Measurements from ENCODE around the gene ICAM2.
A peak's percentile ranks its signal among the peaks of the same experiment; 100 is the strongest.
"Not testable (repeated sequence)": the region's sequence is repeated elsewhere in the genome, so short reads cannot be mapped to it uniquely, and the experiment has no call there.

ICAM2 gene

DNA sequence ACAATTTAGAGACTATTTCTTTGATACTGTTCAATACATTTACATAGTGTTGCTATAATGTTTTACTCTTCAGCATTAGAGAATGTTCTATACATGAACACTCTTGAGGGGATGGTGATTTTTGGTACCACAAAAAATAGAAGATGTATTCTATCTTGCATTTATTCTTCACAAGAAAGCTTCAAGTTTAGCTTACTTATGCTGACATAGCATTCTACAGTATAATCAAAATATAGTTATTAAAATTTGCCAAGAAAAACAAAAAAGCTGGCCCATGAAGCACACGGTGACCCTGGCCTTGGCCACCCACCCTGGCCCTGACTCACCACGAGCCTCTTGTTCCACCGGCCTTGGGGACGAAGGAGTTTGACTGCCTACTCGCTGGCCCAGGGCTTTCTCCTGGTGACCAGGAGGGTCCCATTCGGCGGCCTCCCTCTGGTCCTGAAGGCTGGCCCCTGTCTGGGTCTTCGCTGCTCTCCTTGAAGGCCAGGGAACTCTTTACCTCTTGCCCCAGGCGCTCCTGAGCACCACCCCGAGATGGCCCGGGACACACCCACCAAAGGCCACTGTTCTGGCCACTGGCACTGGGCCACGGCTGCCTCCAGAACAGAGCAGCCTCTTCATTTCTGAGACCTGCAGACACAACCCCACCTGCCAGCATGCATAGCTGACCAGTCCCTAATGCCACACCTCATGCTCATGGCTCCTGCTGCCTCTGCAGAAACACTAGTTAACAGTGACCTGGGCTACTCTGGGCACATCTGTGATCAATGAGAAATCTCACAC is 22.5 kb upstream of the ICAM2 start:
- no peak for DNase-seq (ENCODE audit: low read depth in 2 of 2)

DNA sequence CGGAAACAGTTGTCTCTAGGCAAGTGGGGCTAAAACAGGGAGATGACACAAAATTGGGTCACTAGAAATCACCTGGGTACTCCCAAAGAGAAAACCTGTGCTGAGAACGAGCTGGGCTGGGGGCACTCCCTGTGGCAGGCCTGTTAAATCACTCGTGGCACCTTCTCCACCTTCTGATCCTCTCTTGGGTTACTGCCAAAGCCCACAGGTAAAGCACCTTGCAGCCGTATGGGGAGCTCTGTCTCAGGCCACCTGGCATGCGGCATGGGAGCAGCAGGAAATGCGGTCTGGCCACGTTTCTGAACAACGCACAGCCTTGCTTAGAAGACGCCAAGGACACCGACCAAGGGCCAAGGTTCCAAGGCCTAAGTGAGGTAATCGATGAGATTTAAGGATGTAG is 21.5 kb upstream of the ICAM2 start:
- DNase-seq (ENCODE audit: low read depth in 2 of 2), result no peak

DNA sequence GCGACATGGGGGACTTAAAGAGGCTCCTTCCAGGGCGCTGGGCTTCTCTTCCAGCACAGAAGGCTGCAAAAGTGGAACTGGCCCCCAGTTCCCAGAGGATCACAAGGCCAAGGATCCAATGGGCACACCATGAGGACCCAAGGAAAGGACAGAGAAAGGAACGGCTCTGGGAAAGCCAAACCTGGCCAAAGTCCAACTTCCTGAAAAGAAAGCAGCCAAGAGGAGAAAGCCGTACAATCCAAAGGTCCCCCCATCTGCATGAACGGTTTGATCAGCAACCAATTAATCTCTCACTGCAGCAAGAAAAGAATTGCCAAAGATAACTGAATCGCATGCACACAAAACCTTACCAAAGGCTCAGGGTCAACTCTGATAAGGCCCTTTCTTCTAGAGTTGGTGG is 19.8 kb upstream of the ICAM2 start:
- no peak for DNase-seq (ENCODE audit: low read depth in 2 of 2)

DNA sequence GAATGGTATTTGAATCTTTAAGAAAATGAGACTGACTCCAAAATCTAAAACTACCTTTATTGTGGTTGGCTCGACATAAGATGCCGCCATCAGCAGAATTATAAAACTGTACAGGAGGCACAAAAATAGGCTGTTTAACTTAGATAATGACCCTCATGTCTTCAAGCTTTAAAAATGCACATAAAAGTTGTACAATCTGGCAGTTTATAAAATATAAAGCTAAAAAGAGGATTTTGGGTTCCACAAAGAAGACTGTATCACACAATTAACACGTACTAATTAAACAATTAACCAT is 18.6 kb upstream of the ICAM2 start:
- DNase-seq (ENCODE audit: low read depth in 2 of 2), result no peak

DNA sequence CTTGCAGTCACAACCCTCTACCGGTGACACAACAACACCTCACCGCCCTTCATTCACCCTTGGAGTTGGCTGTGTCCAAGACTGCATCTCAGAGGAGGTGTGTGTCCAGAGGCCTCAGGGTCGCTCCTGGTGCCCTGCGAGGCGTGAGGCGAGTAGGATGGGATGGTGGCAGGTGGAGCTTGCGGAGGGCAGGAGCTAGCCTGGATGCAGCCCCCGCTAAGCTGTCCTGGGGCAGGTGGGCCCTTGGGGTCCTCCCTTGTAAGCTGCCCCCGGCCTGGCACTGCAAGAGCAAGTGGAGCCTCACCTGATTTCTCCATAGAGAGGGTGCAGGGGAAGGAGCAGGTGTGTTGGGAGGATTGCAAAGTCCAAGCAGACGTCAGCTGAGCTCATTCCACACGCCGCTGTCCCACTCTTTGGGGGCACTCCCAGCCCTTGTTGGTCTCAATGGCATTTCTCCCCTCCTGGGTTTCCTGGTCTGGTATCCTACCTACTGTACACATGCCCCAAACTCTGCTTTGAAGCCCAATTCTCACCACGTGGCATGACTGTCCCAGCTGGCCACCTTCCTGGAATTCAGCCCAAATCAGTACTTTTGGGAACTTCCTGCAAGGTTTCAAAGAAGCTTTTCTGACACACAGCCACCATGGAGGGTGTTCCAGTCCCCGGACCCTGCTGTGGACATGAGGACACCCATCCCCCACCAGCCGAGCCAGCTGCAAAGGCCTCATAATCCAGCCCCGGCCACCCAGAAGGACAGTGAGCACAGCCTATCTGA is 18.1 kb upstream of the ICAM2 start:
- no peak for DNase-seq (ENCODE audit: low read depth in 2 of 2)

DNA sequence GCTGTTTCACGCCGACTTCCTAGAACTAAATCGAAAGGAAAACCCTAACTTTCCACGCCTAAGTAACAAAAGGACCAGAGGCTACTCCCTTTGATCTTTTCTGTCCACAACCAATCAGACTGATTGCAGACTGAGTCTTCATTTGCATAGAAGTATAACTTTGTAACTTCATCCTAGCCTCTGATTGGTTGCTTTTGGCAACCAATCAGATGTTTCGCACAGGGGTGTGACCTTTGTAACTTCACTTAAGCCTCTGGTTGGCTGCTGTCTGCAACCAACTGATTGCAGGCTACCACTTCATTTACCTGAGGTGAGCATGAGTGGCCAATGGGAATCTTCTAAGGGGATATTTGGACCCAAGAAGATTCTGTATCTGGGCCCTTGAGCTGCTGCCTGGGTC is 17.4 kb upstream of the ICAM2 start:
- no peak for DNase-seq (ENCODE audit: low read depth in 2 of 2)

DNA sequence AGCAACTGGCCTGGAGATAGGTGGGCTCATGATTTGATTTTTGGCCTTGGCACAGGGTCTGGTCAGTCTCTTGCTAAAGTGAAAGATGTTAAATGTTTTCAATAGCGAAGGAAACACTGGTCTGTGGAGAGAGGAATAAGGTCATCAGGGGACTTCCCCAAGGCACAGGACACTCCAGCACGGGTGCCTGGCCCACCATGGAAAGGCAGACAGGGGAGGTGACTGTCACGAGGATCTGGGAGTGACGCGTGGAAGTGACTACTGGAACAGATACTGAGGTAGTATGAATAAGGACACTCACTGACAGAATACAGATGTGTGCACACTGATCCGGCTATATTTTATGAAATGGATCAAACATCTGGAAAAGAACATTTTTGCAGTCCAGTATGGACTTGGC is 16.7 kb upstream of the ICAM2 start:
- DNase-seq (ENCODE audit: low read depth in 2 of 2), result no peak

DNA sequence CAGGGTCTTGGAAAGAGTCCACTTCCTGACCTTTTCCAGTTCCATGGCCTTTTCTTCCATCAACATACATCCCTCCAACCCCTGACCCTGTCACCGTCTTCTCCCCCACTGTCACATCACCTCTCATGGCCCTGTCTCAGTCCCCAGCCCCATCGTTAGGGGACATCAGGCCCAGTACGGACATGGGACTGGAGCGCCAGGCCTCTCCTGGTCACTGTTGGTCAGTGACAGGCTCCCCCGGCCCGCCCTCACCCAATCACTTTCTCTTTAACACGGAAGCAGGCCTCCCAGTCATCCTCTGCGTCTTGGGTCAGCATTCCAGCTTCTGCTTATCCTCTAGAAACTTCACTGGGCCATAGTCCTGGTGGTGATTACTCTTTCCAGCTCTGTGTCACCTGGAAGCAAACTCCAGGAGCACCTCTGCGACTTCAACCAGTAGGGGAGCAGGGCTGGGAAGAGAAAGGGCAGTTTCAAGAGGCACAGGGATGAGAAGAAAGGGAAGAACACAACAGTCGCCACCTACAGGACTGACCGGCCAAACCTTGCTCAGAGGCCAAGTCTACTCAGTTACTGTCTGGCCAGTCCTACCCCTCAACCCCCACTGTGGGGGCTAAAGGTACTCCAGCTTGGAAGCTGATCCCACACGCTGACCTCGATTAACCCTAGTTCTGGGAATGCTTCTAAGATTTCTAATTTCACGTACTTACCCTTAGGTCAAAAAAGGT is 15.9 kb upstream of the ICAM2 start:
- no peak for DNase-seq (ENCODE audit: low read depth in 2 of 2)

DNA sequence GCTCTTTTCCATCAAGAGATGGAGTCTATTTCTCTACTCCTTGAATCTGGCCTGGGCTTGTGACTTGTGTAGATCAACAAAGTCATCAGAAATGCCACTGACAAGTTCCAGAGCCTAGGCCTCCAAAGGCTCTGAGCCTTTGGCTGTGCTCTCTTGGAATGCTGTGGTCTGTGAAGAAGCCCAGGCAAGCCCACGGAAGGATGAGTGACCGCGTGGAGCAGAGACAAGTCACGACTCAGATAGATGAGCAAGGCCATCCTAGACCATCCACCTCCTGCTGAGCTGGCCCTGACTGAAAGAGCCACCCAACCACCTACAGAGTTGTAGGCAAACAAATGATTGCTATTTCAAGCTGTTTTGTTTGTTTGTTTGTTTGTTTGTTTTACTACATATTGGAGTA is 11.6 kb upstream of the ICAM2 start:
- DNase-seq (ENCODE audit: low read depth in 2 of 2), result no peak

DNA sequence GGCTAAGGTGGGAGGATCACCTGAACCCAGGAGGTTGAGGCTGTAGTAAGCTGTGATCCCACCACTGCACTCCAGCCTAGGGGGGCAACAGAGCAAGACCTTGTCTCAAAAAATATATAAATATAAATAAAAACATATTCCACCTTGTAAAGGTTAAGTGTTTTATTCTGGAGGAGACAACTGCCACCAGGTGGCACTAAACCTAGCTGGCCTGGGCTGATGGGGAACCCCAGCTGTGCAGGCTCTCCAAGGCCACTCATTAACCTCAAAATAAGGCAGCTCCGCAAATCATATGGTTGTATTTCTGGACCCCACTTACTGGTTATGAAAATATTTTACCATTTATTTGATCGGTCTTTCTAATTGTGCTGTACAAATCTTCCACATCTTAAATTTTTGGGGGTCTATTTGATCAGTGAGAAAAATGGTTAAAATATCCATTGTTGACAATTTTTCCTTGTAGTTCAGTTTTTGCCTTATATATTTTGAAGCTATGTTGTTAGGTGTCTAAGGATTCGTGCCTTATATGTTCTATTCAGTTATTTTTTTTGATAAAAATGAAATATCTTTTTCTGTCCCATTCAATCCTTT is 8.5 kb upstream of the ICAM2 start:
- peak in 1 of 2 experiments; percentile 59 for DNase-seq (ENCODE audit: low read depth in 2 of 2)

DNA sequence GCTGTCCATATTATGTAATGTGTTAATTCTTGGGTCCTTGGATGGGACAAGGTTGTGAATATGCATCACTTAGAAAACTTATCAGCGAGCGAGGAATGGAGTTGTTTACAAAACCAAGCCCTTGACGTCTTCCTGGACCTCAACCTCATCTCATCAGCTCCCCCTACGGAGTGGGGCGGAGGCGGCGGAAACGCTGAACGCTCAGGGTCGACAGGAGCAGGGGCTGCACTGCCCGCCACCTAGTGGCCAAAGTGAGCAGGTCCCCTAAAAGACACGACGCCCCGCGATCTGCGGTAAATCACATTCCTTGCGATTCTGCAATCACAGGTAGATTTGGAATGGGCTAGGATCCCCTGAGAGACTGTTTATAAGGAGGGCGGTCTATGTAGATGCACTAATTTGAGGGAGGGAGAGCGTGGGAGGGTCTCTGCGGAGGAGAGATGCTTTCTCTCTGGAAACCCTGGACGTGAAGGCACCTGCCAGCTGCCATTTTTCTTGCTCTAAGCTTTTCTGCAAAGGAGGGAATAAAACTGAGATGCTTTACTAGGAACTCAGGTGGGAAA is 5.4 kb upstream of the ICAM2 start:
- peak; percentile 73 to 84 for DNase-seq (ENCODE audit: low read depth in 2 of 2)

DNA sequence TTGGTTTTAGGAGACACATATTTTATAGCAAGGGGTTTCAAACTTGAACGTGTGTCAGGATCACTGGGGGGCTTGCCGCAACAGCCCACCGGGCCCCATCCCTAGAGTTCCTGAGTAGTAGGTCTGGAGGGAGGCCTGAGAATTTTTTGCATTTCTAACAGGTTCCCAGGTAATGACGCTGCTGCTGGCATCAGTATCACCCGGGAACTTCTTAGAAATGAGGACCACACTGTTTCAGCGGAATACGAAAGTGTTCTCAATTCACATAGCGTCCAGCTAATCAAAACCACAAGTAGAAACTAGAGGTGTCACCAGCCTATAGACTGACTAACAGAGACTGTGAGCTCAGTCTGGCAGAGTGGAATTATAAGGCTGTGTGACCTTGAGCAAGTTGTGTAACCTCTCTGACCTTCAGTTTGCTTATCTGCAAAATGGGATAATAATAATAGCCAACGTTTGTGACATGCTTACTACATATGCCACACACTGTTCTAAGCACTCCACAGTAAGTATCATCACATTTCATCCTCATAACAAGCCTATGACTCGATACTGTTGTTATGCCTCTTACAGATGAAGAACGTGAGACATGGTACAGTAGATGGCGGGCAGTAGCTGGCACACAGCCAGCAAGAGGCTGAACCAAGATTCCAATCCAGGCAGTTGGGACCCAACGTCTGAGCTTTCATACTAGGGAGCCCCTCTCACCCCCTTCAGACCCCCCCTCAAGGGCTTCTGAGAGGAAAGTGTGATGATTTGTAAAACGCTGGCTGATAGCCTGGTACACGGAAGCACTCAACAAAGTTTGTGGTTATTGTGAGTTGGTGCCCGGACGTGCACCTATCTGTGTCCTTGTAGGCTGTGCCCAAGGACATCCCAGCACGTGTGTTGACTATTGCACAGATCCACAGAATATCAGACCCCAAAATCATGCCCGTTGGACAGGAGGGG is 4.6 kb upstream of the ICAM2 start:
- DNase-seq (ENCODE audit: low read depth in 2 of 2), result no peak

DNA sequence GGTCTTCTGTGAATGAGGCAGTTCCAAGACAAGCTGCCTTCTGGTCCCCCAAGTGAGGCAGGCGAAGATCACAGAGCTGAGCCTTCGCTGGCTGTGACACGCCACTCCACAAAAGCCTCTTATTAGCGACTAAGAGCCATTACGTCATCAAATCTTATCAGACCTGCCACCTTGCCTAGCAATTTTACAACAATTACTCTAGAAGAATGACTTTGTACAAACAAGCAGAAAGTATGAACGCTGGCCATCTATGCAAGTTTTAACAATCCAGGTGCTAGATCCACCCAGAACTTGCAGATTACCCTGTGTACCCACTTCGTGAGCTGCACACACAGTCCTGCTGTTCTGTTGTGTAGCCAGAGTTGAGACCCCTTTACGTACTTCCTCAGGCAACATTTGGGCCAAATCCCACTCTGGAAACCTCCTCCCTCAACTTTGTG is 3.8 kb upstream of the ICAM2 start:
- DNase-seq (ENCODE audit: low read depth in 2 of 2), result no peak

DNA sequence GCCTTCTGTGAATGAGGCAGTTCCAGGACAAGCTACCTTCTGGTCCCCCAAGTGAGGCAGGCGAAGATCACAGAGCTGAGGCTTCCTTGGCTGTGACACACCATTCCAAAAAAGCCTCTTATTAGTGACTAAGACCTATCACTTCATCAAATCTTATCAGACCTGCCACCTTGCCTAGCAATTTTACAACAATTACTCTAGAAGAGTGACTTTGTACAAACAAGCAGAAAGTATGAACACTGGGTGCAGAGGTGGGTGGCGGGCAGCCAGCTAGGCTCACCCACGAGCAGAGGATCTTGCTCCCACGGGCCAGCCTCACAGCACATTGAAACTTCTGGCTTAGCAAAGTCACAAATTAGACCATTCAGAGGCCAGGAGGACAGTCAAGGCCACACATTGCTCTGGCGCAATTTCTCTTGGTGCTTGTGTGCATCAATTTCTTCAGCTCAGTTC is 2.2 kb upstream of the ICAM2 start:
- no peak for DNase-seq (ENCODE audit: low read depth in 2 of 2)

DNA sequence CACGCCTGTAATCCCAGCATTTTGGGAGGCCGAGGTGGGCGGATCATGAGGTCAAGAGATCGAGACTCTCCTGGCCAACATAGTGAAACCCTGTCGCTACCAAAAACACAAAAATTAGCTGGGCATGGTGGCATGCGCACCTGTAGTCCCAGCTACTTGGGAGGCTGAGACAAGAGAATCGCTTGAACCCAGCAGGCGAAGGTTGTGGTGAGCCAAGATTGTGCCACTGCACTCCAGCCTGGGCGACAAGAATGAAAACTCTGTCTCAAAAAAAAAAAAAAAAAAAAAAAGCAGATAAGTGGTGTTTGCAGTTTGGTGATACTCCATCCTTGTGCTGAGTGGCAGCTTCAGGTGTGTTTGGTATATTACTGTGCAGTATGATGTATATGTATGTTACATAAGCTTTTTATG is 877 bp downstream of the ICAM2 start:
- DNase-seq (ENCODE audit: low read depth in 2 of 2), result not testable (repeated sequence)

DNA sequence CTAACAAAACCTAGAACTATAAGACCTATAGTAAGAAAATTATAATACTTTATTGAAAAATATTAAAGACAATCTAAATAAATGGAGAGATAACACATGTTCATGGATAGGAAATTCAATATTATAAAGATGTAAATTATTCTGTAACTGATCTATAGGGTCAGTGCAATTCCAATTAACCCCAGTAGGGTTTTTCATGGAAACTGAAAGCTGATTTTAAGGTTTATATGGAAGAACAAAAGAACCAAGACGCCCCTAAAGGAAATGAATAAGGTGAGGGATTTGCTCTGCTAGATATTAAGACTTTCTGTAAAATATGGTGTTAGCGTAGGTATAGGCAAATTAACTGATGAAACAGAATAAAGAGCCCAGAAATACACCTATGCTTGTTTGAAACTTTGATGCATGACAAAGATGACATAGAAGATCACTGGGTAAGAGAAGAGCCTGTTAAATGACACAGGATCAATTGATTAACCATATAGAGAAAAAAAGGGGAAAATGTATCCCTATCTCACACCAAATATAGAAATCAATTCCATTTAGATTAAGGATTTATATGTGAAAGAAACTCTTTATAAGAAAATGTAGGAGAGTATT is 3.0 kb downstream of the ICAM2 start:
- no peak for DNase-seq (ENCODE audit: low read depth in 2 of 2)

DNA sequence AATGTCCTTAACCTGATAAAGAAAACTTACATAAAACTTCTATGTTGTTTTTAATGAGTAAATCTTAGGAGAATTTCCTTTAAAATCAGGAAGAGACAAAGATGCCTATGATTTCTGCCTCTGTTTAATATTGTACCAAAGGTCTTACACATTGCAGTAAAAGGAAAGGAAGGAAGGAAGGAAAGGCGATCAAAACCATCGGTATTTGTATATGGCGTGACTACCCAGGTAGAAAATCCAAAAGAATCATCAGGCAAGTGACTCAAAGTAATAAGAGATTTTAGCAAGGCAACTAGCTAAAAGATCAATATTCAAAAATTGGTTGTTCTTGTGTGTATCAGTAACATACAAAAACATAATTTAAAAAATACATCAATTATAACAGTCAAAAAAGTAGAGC is 3.5 kb downstream of the ICAM2 start:
- no peak for DNase-seq (ENCODE audit: low read depth in 2 of 2)

DNA sequence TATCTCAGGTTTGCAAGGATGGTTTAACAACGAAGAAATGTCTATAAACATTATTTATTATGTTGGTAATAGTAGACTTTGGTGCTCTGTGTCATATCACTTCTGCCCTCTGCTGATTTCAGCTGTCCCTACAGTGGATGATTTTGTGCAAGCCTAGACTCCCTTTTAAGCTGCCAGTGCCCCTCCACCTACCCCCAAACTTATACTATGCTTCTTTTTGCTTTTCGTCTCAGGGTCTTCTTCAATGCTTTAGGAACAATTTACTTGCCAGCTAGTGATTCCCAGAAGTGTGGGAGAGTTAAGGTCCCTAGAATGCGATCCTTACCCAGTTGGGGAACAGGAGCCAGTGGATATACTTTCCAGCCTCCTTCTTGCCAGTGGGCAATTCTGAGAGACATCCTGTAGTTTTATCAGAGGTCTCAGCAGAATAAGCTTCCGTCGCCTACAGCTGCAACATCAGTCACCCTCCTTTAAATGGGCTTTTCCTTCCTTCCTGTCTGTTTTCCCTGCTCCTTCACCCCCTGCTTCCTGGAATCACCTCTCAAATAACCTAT is 4.1 kb downstream of the ICAM2 start:
- no peak for DNase-seq (ENCODE audit: low read depth in 2 of 2)

DNA sequence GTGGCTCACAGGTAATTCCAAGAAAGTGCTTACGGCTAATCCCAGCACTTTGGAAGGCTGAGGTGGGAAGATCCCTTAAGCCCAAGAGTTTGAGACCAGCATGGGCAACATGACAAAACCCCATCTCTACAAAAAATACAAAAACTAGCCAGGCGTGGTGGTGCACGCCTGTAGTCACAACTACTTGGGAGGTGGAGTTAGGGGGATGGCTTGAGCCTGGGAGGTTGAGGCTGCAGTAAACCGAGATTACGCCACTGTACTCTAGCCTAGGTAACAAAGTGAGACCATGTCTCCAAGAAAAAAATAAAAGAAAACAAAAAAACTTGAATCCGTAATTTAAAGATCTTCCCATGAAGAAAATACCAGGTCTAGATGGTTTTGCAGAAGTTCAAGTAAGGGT is 5.0 kb downstream of the ICAM2 start:
- no peak for DNase-seq (ENCODE audit: low read depth in 2 of 2)
